ENCODE data around the gene IGSF21.

The IGSF21 gene

GRCh38 chr1:18278946-18279345 lies 171.3 kb downstream of the IGSF21 start:
- no peak overlapping the region for H3K9ac ChIP-seq
- H3K27ac ChIP-seq, result no peak overlapping the region
- no peak overlapping the region for H2AFZ ChIP-seq (ENCODE audit: low read depth)
- H3K4me2 ChIP-seq, result no peak overlapping the region
- no peak overlapping the region for H3K4me3 ChIP-seq (IDR thresholded peaks at IDR 0.05; ENCODE audit: insufficient read depth, low read depth, low read length)
- no peaks in the 10 kb centered on the region for H3K79me2 ChIP-seq (ENCODE audit: insufficient read depth, low read depth)
- H3K36me3 ChIP-seq (ENCODE audit: insufficient read depth), result no peaks in the 10 kb centered on the region
- no peaks in the 10 kb centered on the region for H4K20me1 ChIP-seq (ENCODE audit: insufficient read depth)
- no peaks in the 10 kb centered on the region; the same call in 1 of the 2 replicates for H3K27me3 ChIP-seq (ENCODE audit: insufficient read depth, low read depth)
- no peak for TF ChIP-seq CTCF (conservative IDR thresholded peaks at IDR 0.05; ENCODE audit: low read depth, low read length)
- H3K4me1 ChIP-seq (ENCODE audit: low read depth, poor library complexity, severe bottlenecking), result no peaks in the 10 kb centered on the region

- H3K27me3 ChIP-seq (ENCODE audit: insufficient read depth, low read depth), result peaks cover 4% of the 10 kb centered on the region; the same call in 1 of the 2 replicates
- no peaks in the 10 kb centered on the region for H3K36me3 ChIP-seq (ENCODE audit: insufficient read depth)
- H3K9ac ChIP-seq, result no peak overlapping the region
- H4K20me1 ChIP-seq (ENCODE audit: insufficient read depth), result no peaks in the 10 kb centered on the region
- no peak overlapping the region for H3K4me3 ChIP-seq (IDR thresholded peaks at IDR 0.05; ENCODE audit: insufficient read depth, low read depth, low read length)
- no peak overlapping the region for H3K4me2 ChIP-seq
- no peak overlapping the region for H2AFZ ChIP-seq (ENCODE audit: low read depth)
- H3K4me1 ChIP-seq (ENCODE audit: low read depth, poor library complexity, severe bottlenecking), result no peaks in the 10 kb centered on the region
- H3K79me2 ChIP-seq (ENCODE audit: insufficient read depth, low read depth), result no peaks in the 10 kb centered on the region
- H3K27ac ChIP-seq, result no peak overlapping the region
- no peak for TF ChIP-seq CTCF (conservative IDR thresholded peaks at IDR 0.05; ENCODE audit: low read depth, low read length)
These were observed 171.9 kb downstream of the IGSF21 start for GRCh38 chr1:18279351-18280074.

GRCh38 chr1:18280956-18281355 lies 173.4 kb downstream of the IGSF21 start:
- Histone ChIP-seq H2AFZ (ENCODE audit: low read depth) (no peak overlapping the region), H3K9ac (no peak overlapping the region), H4K20me1 (ENCODE audit: insufficient read depth) (no peaks in the 10 kb centered on the region), H3K27me3 (ENCODE audit: insufficient read depth, low read depth) (peaks cover 12% of the 10 kb centered on the region; the same call in 1 of the 2 replicates), H3K4me3 (IDR thresholded peaks at IDR 0.05; ENCODE audit: insufficient read depth, low read depth, low read length) (no peak overlapping the region), H3K27ac (no peak overlapping the region), H3K4me1 (ENCODE audit: low read depth, poor library complexity, severe bottlenecking) (no peaks in the 10 kb centered on the region), H3K4me2 (no peak overlapping the region), H3K36me3 (ENCODE audit: insufficient read depth) (no peaks in the 10 kb centered on the region), H3K79me2 (ENCODE audit: insufficient read depth, low read depth) (no peaks in the 10 kb centered on the region)
- no peak for TF ChIP-seq CTCF (conservative IDR thresholded peaks at IDR 0.05; ENCODE audit: low read depth, low read length)

- Histone ChIP-seq H3K4me1 (ENCODE audit: low read depth, poor library complexity, severe bottlenecking) (no peaks in the 10 kb centered on the region), H3K79me2 (ENCODE audit: insufficient read depth, low read depth) (no peaks in the 10 kb centered on the region), H3K27me3 (ENCODE audit: insufficient read depth, low read depth) (peaks cover 12% of the 10 kb centered on the region; the same call in 1 of the 2 replicates), H3K4me2 (no peak overlapping the region), H3K9ac (no peak overlapping the region), H3K36me3 (ENCODE audit: insufficient read depth) (no peaks in the 10 kb centered on the region), H3K4me3 (IDR thresholded peaks at IDR 0.05; ENCODE audit: insufficient read depth, low read depth, low read length) (no peak overlapping the region), H3K27ac (no peak overlapping the region), H2AFZ (ENCODE audit: low read depth) (no peak overlapping the region), H4K20me1 (ENCODE audit: insufficient read depth) (no peaks in the 10 kb centered on the region)
- TF ChIP-seq CTCF (conservative IDR thresholded peaks at IDR 0.05; ENCODE audit: low read depth, low read length), result no peak
These were observed 175.4 kb downstream of the IGSF21 start for GRCh38 chr1:18282851-18283600.
